ENCODE measurements around the gene KCNK1. TPM values are rescaled to one million over a fixed set of nuclear protein-coding genes. Genes with fewer than 3 reads are reported as not detected.

Gene KCNK1
- 6.2 and 6.3 TPM in 2 replicates for total RNA-seq

DNA sequence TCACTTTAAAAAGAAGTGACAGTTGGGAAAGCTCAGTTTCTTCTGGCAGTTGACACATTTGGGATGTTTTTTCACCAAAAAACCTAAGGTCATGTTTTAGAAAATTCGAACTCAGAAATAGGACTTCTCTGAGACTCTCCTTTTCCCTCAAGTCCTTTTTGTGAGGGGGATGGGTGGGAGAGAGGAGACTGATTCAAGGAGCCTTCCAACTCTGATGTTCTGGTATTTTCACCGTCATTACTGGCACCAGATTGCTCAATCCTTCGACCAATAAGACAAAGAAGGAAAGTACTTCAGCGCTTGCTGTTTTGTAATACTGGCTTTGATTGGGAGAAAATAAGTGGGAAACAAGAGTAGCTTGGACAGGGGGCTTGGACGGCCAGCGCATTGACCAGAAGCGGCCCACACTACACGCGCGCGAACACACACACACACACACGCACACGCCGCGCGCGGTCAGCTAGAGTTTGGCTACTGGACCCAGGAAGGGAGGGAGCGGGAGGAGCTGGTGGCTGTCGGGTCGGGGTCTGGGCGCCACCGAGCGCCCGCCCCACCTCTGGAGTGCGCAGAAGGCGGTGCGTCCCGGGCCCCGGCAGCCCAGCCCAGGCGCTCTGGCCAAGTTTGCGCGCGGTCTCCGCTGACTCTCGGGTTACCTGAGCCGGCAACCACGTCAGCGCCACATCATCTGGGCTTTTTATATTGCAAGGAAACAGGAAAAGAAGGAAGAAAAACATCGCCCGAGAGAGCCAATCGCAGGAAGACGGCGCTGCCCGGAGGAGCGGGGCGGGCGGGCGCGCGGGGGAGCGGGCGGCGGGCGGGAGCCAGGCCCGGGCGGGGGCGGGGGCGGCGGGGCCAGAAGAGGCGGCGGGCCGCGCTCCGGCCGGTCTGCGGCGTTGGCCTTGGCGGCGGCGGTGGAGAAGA, at the start of gene KCNK1:
KCNK1 (plus strand) TSS at position 855 of the 921 bp plus-strand sequence; CDS start at position 921, 66 bp downstream.
- DNase-seq (ENCODE audit: low read depth) = peak; percentile 81
- H3K27me3 ChIP-seq (ENCODE audit: control insufficient read depth, insufficient read depth, low read length) = no peaks in the 10 kb centered on the region
- TF ChIP-seq, protein P1, sequence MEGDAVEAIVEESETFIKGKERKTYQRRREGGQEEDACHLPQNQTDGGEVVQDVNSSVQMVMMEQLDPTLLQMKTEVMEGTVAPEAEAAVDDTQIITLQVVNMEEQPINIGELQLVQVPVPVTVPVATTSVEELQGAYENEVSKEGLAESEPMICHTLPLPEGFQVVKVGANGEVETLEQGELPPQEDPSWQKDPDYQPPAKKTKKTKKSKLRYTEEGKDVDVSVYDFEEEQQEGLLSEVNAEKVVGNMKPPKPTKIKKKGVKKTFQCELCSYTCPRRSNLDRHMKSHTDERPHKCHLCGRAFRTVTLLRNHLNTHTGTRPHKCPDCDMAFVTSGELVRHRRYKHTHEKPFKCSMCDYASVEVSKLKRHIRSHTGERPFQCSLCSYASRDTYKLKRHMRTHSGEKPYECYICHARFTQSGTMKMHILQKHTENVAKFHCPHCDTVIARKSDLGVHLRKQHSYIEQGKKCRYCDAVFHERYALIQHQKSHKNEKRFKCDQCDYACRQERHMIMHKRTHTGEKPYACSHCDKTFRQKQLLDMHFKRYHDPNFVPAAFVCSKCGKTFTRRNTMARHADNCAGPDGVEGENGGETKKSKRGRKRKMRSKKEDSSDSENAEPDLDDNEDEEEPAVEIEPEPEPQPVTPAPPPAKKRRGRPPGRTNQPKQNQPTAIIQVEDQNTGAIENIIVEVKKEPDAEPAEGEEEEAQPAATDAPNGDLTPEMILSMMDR (IDR thresholded peaks at IDR 0.05; ENCODE audit: insufficient read depth, low read length, poor library complexity, severe bottlenecking) = no peak
- H3K36me3 ChIP-seq (ENCODE audit: control insufficient read depth, insufficient read depth, low read length) = no peaks in the 10 kb centered on the region
- peak within 1 kb of the TSS; percentile 96 for H3K4me3 ChIP-seq (ENCODE audit: low read depth, low read length)

- H3K4me3 ChIP-seq (ENCODE audit: low read depth, low read length) = no peak overlapping the region
- no peak for DNase-seq (ENCODE audit: low read depth)
- no peaks in the 10 kb centered on the region for H3K27me3 ChIP-seq (ENCODE audit: control insufficient read depth, insufficient read depth, low read length)
- TF ChIP-seq, protein P1 (IDR thresholded peaks at IDR 0.05; ENCODE audit: insufficient read depth, low read length, poor library complexity, severe bottlenecking) = no peak
- H3K36me3 ChIP-seq (ENCODE audit: control insufficient read depth, insufficient read depth, low read length) = no peaks in the 10 kb centered on the region
These were observed 48.6 kb upstream of the KCNK1 start for GRCh38 chr1:233565313-233565712.

DNA sequence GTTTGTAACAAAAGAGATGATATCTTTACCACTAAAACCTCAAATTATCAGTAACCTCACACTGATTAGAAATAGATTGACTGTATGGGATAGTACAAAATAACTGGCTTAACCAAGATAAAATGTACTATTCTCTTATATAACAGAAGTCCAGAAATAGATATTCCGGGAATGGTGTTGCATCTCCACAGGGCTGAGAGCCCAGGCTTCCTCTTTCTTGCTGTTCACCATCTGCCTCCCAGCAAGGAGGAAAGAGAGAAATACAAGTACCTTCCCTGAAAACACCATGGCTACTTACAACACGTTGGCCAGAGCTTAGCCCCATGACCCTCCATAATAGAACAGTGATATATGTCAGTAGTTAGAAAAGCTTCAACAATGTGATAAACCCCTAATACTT, 47.0 kb upstream of the KCNK1 start:
- TF ChIP-seq, protein P1 (IDR thresholded peaks at IDR 0.05; ENCODE audit: insufficient read depth, low read length, poor library complexity, severe bottlenecking) = no peak
- no peak for DNase-seq (ENCODE audit: low read depth)
- no peaks in the 10 kb centered on the region for H3K27me3 ChIP-seq (ENCODE audit: control insufficient read depth, insufficient read depth, low read length)
- no peaks in the 10 kb centered on the region for H3K36me3 ChIP-seq (ENCODE audit: control insufficient read depth, insufficient read depth, low read length)
- no peak overlapping the region for H3K4me3 ChIP-seq (ENCODE audit: low read depth, low read length)

DNA sequence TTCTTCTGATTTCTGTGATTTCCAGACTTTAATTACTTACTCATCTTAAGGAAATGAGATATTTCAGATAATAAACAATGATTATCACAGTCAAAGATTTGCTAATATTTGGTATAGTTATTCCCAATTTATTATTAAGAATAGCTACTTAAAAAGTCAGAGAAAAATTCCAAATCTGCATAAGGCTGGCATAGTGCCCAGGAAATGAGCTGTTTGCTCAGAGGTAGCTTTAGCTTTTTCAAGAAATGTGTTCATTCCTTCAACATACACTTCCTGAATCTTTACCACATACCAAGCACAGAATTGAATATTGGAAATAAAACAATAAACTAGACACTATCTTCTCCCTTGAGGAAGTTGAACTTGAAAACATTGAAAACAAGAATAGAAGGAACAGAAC, 44.3 kb upstream of the KCNK1 start:
- Histone ChIP-seq H3K27me3 (ENCODE audit: control insufficient read depth, insufficient read depth, low read length) (no peaks in the 10 kb centered on the region), H3K36me3 (ENCODE audit: control insufficient read depth, insufficient read depth, low read length) (no peaks in the 10 kb centered on the region), H3K4me3 (ENCODE audit: low read depth, low read length) (no peak overlapping the region)
- TF ChIP-seq, protein P1 (IDR thresholded peaks at IDR 0.05; ENCODE audit: insufficient read depth, low read length, poor library complexity, severe bottlenecking) = no peak
- no peak for DNase-seq (ENCODE audit: low read depth)

GRCh38 chr1:233570216-233570615, 43.7 kb upstream of the KCNK1 start:
- TF ChIP-seq, protein P1 (IDR thresholded peaks at IDR 0.05; ENCODE audit: insufficient read depth, low read length, poor library complexity, severe bottlenecking) = no peak
- H3K4me3 ChIP-seq (ENCODE audit: low read depth, low read length) = no peak overlapping the region
- no peak for DNase-seq (ENCODE audit: low read depth)
- no peaks in the 10 kb centered on the region for H3K36me3 ChIP-seq (ENCODE audit: control insufficient read depth, insufficient read depth, low read length)
- H3K27me3 ChIP-seq (ENCODE audit: control insufficient read depth, insufficient read depth, low read length) = no peaks in the 10 kb centered on the region

All from kidney epithelial cell (primary cell).